Stomach (tissue), 9 donors: ENCODE data around the gene KLHDC9. TPM values are rescaled to one million over a fixed set of nuclear protein-coding genes. Genes with fewer than 3 reads are reported as not detected.

Source experiments
- DNase-seq, 2 donors: peaks; one replicate each; pipeline versions ENCODE4 v3.0.0 to v3.0.0-alpha.2; 2013 to 2019
- H3K27ac ChIP-seq, 5 donors: fragments of 200-600 bp in 4 of 5; sonication (generic) in 4 of 5; one replicate each; pipeline ENCODE4 v1.5.1; 2013 to 2019; ENCODE audit warnings: mild to moderate bottlenecking in 1 of 5, moderate library complexity in 1 of 5
- H3K27me3 ChIP-seq, 3 donors: fragments of 200-600 bp; sonication (generic); one replicate each; pipeline ENCODE4 v1.5.1; 2017 to 2019; ENCODE audit warnings: mixed run types in 1 of 3
- H3K36me3 ChIP-seq, 4 donors: fragments of 200-600 bp; sonication (generic); 1 replicate in 3 of 4; 2 replicates in 1 of 4; pipeline ENCODE4 v1.5.1; 2016 to 2019
- H3K4me1 ChIP-seq, 4 donors: fragments of 200-600 bp; sonication (generic); one replicate each; pipeline ENCODE4 v1.5.1; 2016 to 2019
- H3K4me3 ChIP-seq, 4 donors: fragments of 200-600 bp; sonication (generic) in 3 of 4; one replicate each; pipeline ENCODE4 v1.5.1; 2016 to 2019; ENCODE audit warnings: mild to moderate bottlenecking in 1 of 4
- H3K9me3 ChIP-seq, 4 donors: fragments of 200-600 bp; sonication (generic); one replicate each; pipeline ENCODE4 v1.5.1; 2016 to 2019
- CTCF ChIP-seq, 7 experiments: fragments of 450-650 bp in 4 of 7; fragments of 200-600 bp in 3 of 7; sonication (generic) in 3 of 7; IDR thresholded peaks; one replicate each; pipeline ENCODE4 v1.5.1; 2016 to 2019; ENCODE audit warnings: antibody characterized with exemption in 7 of 7, control low read depth in 2 of 7, mild to moderate bottlenecking in 1 of 7
- EP300 ChIP-seq: sonication (generic); formaldehyde crosslinking; IDR thresholded peaks from one replicate; pipeline ENCODE4 v1.6.1; 2017; ENCODE audit warnings: antibody characterized with exemption
- POLR2A ChIP-seq, 4 donors: fragments of 450-650 bp; IDR thresholded peaks; one replicate each; pipeline ENCODE4 v1.6.1; 2016; ENCODE audit warnings: antibody characterized with exemption in 4 of 4, control low read depth in 2 of 4, mild to moderate bottlenecking in 1 of 4, moderate library complexity in 1 of 4
- POLR2AphosphoS5 ChIP-seq, 3 donors: sonication (generic); formaldehyde crosslinking; IDR thresholded peaks; one replicate each; pipeline ENCODE4 v1.6.1; 2016; ENCODE audit warnings: antibody characterized with exemption in 3 of 3
- WGBS, 5 donors: extraction: QIAGEN DNeasy Blood & Tissue Kit in 3 of 5; methylation state at CpG; one replicate each; pipeline versions ENCODE4 v1.1.5 to v1.1.7; 2013 to 2018; 5-methylcytosine and 5-hydroxymethylcytosine counted together
- intact Hi-C: fragments of 100-400 bp; cut with DNase I; formaldehyde crosslinking; loops from one replicate; pipeline ENCODE4 v1.15.1; 2023; ENCODE audit warnings: low total_unique reads
- polyA plus RNA-seq, 3 donors: library from polyadenylated mRNA; stranded (reverse); fragments of 200-250 nt; gene quantifications; one replicate each; pipeline ENCODE4 v1.2.3, GENCODE V29; 2013
- total RNA-seq, 5 donors: library from RNA; depleted of rRNA; stranded (reverse); fragments of >200 nt; gene quantifications; one replicate each; pipeline versions ENCODE4 v1.1.0 to v1.2.3, GENCODE V29; 2014 to 2016
- donor health status: healthy with polysubstance abuse.
- donor health status: Bipolar disorder and iron deficiency.
- donor health status: healthy.

KLHDC9 gene
- total and polyA plus RNA-seq, 8 donors = 1.3 to 41.4 (median 5.0) TPM

- no peaks in the 10 kb centered on the region for H3K27me3 ChIP-seq
- H3K4me3 ChIP-seq = no peak overlapping the region
- H3K27ac ChIP-seq = peak overlapping the region; percentile 54 to 78 (median 73)
- intact Hi-C loops = no loop called here
- H3K9me3 ChIP-seq = no peaks in the 10 kb centered on the region
- peaks cover 5 to 73% (median 42%) of the 10 kb centered on the region in 4 donors for H3K4me1 ChIP-seq
- no peaks in the 10 kb centered on the region for H3K36me3 ChIP-seq
- DNase-seq = no peak
- no peak for TF ChIP-seq EP300
- no peak for TF ChIP-seq POLR2A (IDR thresholded peaks at IDR 0.05)
- no peak for TF ChIP-seq CTCF (IDR thresholded peaks at IDR 0.05)
- no peak for TF ChIP-seq POLR2AphosphoS5 (IDR thresholded peaks at IDR 0.05)
- WGBS, 5 donors = 31 to 78% (median 55%) methylated on average over 2 of the region's 2 CpGs
Measured at GRCh38 chr1:161085165-161085564, 13.0 kb upstream of the KLHDC9 start.

- H3K4me3 ChIP-seq = peak overlapping the region in 1 of 4 donors; percentile 50
- WGBS, 5 donors = 36 to 50% (median 42%) methylated on average over 4 of the region's 4 CpGs
- H3K9me3 ChIP-seq = no peaks in the 10 kb centered on the region
- H3K36me3 ChIP-seq = no peaks in the 10 kb centered on the region
- peak overlapping the region; percentile 34 to 87 (median 37) for H3K27ac ChIP-seq
- H3K4me1 ChIP-seq = peaks cover 5 to 73% (median 43%) of the 10 kb centered on the region in 4 donors
- H3K27me3 ChIP-seq = no peaks in the 10 kb centered on the region
- no peak for TF ChIP-seq CTCF (IDR thresholded peaks at IDR 0.05)
- TF ChIP-seq POLR2A (IDR thresholded peaks at IDR 0.05) = no peak
- TF ChIP-seq EP300 = no peak
- TF ChIP-seq POLR2AphosphoS5 (IDR thresholded peaks at IDR 0.05) = no peak
- intact Hi-C loops = no loop called here
- no peak for DNase-seq
Measured at GRCh38 chr1:161086457-161086856, 11.7 kb upstream of the KLHDC9 start.

GRCh38 chr1:161088587-161089110 lies 9.5 kb upstream of the KLHDC9 start:
- H3K4me1 ChIP-seq = peaks cover 5 to 52% (median 32%) of the 10 kb centered on the region in 4 donors
- peak in 1 of 2 donors; percentile 57 for DNase-seq
- H3K27ac ChIP-seq = peak overlapping the region; percentile 75 to 87 (median 79)
- TF ChIP-seq EP300 (no peak), POLR2AphosphoS5 (IDR thresholded peaks at IDR 0.05) (peak in 1 of 3 donors; percentile 42)
- no peaks in the 10 kb centered on the region for H3K9me3 ChIP-seq
- no peaks in the 10 kb centered on the region for H3K36me3 ChIP-seq
- intact Hi-C loops = no loop called here
- WGBS, 5 donors = 52 to 72% (median 59%) methylated on average over 3 of the region's 3 CpGs
- no peaks in the 10 kb centered on the region for H3K27me3 ChIP-seq
- H3K4me3 ChIP-seq = peak overlapping the region; percentile 28 to 50 (median 32)

GRCh38 chr1:161089251-161089924 lies 8.8 kb upstream of the KLHDC9 start, which contains the start of gene NECTIN4:
NECTIN4 (minus strand) TSS chr1:161089558; CDS start chr1:161089296, 262 bp downstream.
- H3K4me3 ChIP-seq = peak within 1 kb of the TSS; percentile 28 to 50 (median 32)
- no peaks in the 10 kb centered on the region for H3K27me3 ChIP-seq
- 24 to 44% (median 34%) methylated on average over 11 to 22 of the region's 22 CpGs for WGBS, 5 donors
- no peaks in the 10 kb centered on the region for H3K36me3 ChIP-seq
- H3K9me3 ChIP-seq = no peaks in the 10 kb centered on the region
- intact Hi-C loops = no loop called here
- TF ChIP-seq POLR2AphosphoS5 (IDR thresholded peaks at IDR 0.05) (peak in 2 of 3 donors; percentile 84 to 92), EP300 (no peak), POLR2A (IDR thresholded peaks at IDR 0.05) (no peak), CTCF (IDR thresholded peaks at IDR 0.05) (no peak)
- peak within 1 kb of the TSS; percentile 75 to 87 (median 79) for H3K27ac ChIP-seq
- peak; percentile 87 to 94 for DNase-seq
- peaks cover 5 to 44% (median 26%) of the 10 kb centered on the region in 4 donors for H3K4me1 ChIP-seq
